Endothelial cell of umbilical vein (primary cell): ENCODE results near the gene TSPAN9. TPM values are rescaled to one million over a fixed set of nuclear protein-coding genes. Genes with fewer than 3 reads are reported as not detected.

Source experiments
- BruUV-seq: library from RNA; stranded (reverse); fragments of 400-500 nt; replicated peaks from 2 replicates; lab custom pipeline; 2021; lab: Mats Ljungman, UMichigan
- CTCF ChIA-PET: fragments of 300-600, 350-600 bp; sonication (Branson Sonifier 250); formaldehyde crosslinking; loops from one replicate; lab custom pipeline; 2021; ENCODE audit warnings: antibody characterized with exemption, inconsistent platforms; lab: Charles Lee
- POLR2A ChIA-PET: fragments of 300-600, 350-600 bp; sonication (Branson Sonifier 250); formaldehyde crosslinking; loops from one replicate; lab custom pipeline; 2021; ENCODE audit warnings: antibody characterized with exemption, inconsistent platforms; lab: Charles Lee
- DNase-seq: peaks from one replicate; pipeline ENCODE4 v3.0.0-alpha.2; 2011; ENCODE audit warnings: low read depth, low spot score
- FAIRE-seq: peaks from 2 replicates; lab custom pipeline; 2011; peaks lifted over from hg19 to GRCh38; lab: Jason Lieb, UNC
- H2AFZ ChIP-seq: 2 replicates; pipeline ENCODE4 v1.6.0; 2012; ENCODE audit warnings: low read depth, low read length, control low read depth, inconsistent platforms
- H3K27ac ChIP-seq: 2 replicates; pipeline ENCODE4 v1.5.1; 2011; ENCODE audit warnings: low read depth, mild to moderate bottlenecking, control low read depth, low read length, moderate library complexity; ENCODE audit not compliant: insufficient read depth
- H3K27me3 ChIP-seq, 2 experiments: 2 replicates each; pipeline versions ENCODE4 v1.6.0 to v1.6.1; 2011; ENCODE audit warnings: low read length in 2 of 2, mixed read lengths in 1 of 2; ENCODE audit not compliant: control insufficient read depth in 2 of 2, insufficient read depth in 2 of 2
- H3K36me3 ChIP-seq, 2 experiments: 2 replicates in 1 of 2; 3 replicates in 1 of 2; pipeline ENCODE4 v1.5.1; 2011; ENCODE audit warnings: low read length in 2 of 2, mild to moderate bottlenecking in 1 of 2, moderate library complexity in 1 of 2; ENCODE audit not compliant: control insufficient read depth in 2 of 2, insufficient read depth in 2 of 2; ENCODE audit errors: extremely low read depth in 1 of 2
- H3K4me1 ChIP-seq: 3 replicates; pipeline ENCODE4 v1.5.1; 2011; ENCODE audit warnings: mild to moderate bottlenecking, low read length; ENCODE audit not compliant: control insufficient read depth, insufficient read depth; ENCODE audit errors: extremely low read depth
- H3K4me2 ChIP-seq: 2 replicates; pipeline ENCODE4 v1.6.1; 2011; ENCODE audit warnings: low read length, control low read depth, mixed read lengths; ENCODE audit not compliant: insufficient read depth
- H3K4me3 ChIP-seq, 3 experiments: fragments of 200-600 bp in 1 of 3; sonication (generic), shearing (Covaris generic) in 1 of 3; replicated peaks in 1 of 3; 2 replicates each; pipeline ENCODE4 v1.5.1; 2011 to 2016; ENCODE audit warnings: control low read depth in 3 of 3, low read length in 3 of 3, mild to moderate bottlenecking in 2 of 3, inconsistent platforms in 1 of 3, low read depth in 1 of 3, moderate library complexity in 1 of 3; ENCODE audit not compliant: insufficient read depth in 1 of 3
- H3K79me2 ChIP-seq: 2 replicates; pipeline ENCODE4 v1.6.0; 2012; ENCODE audit warnings: low read length, inconsistent platforms; ENCODE audit not compliant: control insufficient read depth, insufficient read depth
- H3K9ac ChIP-seq: replicated peaks from 2 replicates; pipeline ENCODE3; 2011; ENCODE audit warnings: low read length, control low read depth; ENCODE audit not compliant: insufficient read depth; ENCODE audit errors: extremely low read depth
- H3K9me1 ChIP-seq: replicated peaks from 3 replicates; pipeline ENCODE4 v1.6.0; 2011; ENCODE audit warnings: mild to moderate bottlenecking, low read length; ENCODE audit not compliant: control insufficient read depth, insufficient read depth; ENCODE audit errors: extremely low read depth
- H3K9me3 ChIP-seq: replicated peaks from 2 replicates; pipeline ENCODE4 v1.5.1; 2012; ENCODE audit warnings: low read length, inconsistent platforms; ENCODE audit not compliant: control insufficient read depth, insufficient read depth
- H4K20me1 ChIP-seq: replicated peaks from 2 replicates; pipeline ENCODE3; 2011; ENCODE audit warnings: mild to moderate bottlenecking, low read length; ENCODE audit not compliant: control insufficient read depth, insufficient read depth; ENCODE audit errors: extremely low read depth
- CTCF ChIP-seq, 2 donors: IDR thresholded peaks; 1 replicate in 1 of 2; 2 replicates in 1 of 2; pipeline ENCODE4 v1.5.1; 2011; ENCODE audit warnings: low read length in 2 of 2, mild to moderate bottlenecking in 2 of 2, moderate library complexity in 2 of 2, control low read depth in 1 of 2, inconsistent platforms in 1 of 2, low read depth in 1 of 2; ENCODE audit not compliant: insufficient read depth in 1 of 2; ENCODE audit errors: extremely low read depth in 1 of 2
- FOS ChIP-seq: IDR thresholded peaks from 2 replicates; pipeline ENCODE4 v1.6.1; 2011; ENCODE audit warnings: mild to moderate bottlenecking, low read length, moderate library complexity, borderline replicate concordance; ENCODE audit not compliant: insufficient read depth
- GATA2 ChIP-seq: IDR thresholded peaks from 2 replicates; pipeline ENCODE4 v1.7.0; 2011; ENCODE audit warnings: low read depth, mild to moderate bottlenecking, moderate library complexity, mixed read lengths, low read length; ENCODE audit not compliant: insufficient read length, insufficient read depth
- JUN ChIP-seq: IDR thresholded peaks from 2 replicates; pipeline ENCODE4 v1.6.1; 2011; ENCODE audit warnings: borderline replicate concordance, low read depth; ENCODE audit not compliant: insufficient read length, insufficient read depth
- MAX ChIP-seq: IDR thresholded peaks from 2 replicates; pipeline ENCODE4 v1.6.1; 2011; ENCODE audit not compliant: insufficient read depth, insufficient read length
- MYC ChIP-seq: IDR thresholded peaks from one replicate; pipeline ENCODE4 v1.6.1; 2011; ENCODE audit warnings: mild to moderate bottlenecking, low read depth, low read length
- POLR2A ChIP-seq: IDR thresholded peaks from 2 replicates; pipeline ENCODE4 v1.6.1; 2012; ENCODE audit warnings: low read depth, mild to moderate bottlenecking, control low read depth, low read length
- dilution Hi-C: fragments of 300-500 bp; cut with MboI; formaldehyde crosslinking; loops from one replicate; pipeline ENCODE4 v1.15.0; 2019; ENCODE audit warnings: low sequenced_read_pairs; ENCODE audit not compliant: extremely low pct_ligation_motif_present
- intact Hi-C: fragments of 100-400 bp; cut with micrococcal nuclease; formaldehyde crosslinking; loops from one replicate; pipeline ENCODE4 v1.10.0; 2022
- polyA plus RNA-seq, 4 experiments: library from polyadenylated mRNA; depleted of rRNA in 3 of 4; stranded (reverse) in 3 of 4; unstranded in 1 of 4; fragments of >200 nt; gene quantifications; 2 replicates each; pipeline versions ENCODE4 v1.2.1 to v1.2.3, GENCODE V29; 2011 to 2012; ENCODE audit warnings: missing spikeins in 1 of 4
- total RNA-seq: library from RNA; stranded (reverse); gene quantifications from 2 replicates; pipeline ENCODE4 v1.2.3, GENCODE V29; 2021

TSPAN9 gene
- total and polyA plus RNA-seq, 2 donors (not counting 3 experiments of a cell fraction or from before 2014, with no cell fraction given) = 43.3 to 66.8 TPM

- H3K9me1 ChIP-seq = no peaks in the 10 kb centered on the region
- ChIA-PET POLR2A (no interaction called here), CTCF (interaction anchor here (0.8 to 1.1 kb wide), 3 partner anchors 34 to 58 kb away, joined by 3 to 4 read pairs (median 3); no protein-coding TSS in a partner anchor)
- no peaks in the 10 kb centered on the region for H3K79me2 ChIP-seq
- H3K27me3 ChIP-seq = no peaks in the 10 kb centered on the region
- dilution Hi-C loops (no loop called here), intact Hi-C loops (no loop called here)
- no peak overlapping the region for H3K9ac ChIP-seq
- H3K27ac ChIP-seq = no peak overlapping the region
- FAIRE-seq (no peak), DNase-seq (no peak)
- H3K4me3 ChIP-seq = no peak overlapping the region
- H3K4me1 ChIP-seq = peaks cover 6% of the 10 kb centered on the region
- no peak overlapping the region for H2AFZ ChIP-seq
- H3K9me3 ChIP-seq = no peaks in the 10 kb centered on the region
- no TSS peak for BruUV-seq
- no peaks in the 10 kb centered on the region for H4K20me1 ChIP-seq
- no peaks in the 10 kb centered on the region for H3K36me3 ChIP-seq
- TF ChIP-seq MAX (no peak), MYC (no peak), JUN (no peak), CTCF (IDR thresholded peaks at IDR 0.05; ENCODE audit: extremely low read depth in 1 of 2, insufficient read depth in 1 of 2, low read depth in 1 of 2, low read length in 2 of 2) (no peak), GATA2 (no peak), POLR2A (no peak), FOS (no peak)
- no peak overlapping the region for H3K4me2 ChIP-seq
These were observed 164.4 kb downstream of the TSPAN9 start for GRCh38 chr12:3241621-3242020.
